Hematopoietic multipotent progenitor cell treated with erythropoietin and hydrocortisone succinate and interleukin-3 and kit ligand, for 17 days (in vitro differentiated cells): ENCODE data around the gene EEF1G.
"Not testable (repeated sequence)": the region's sequence is repeated elsewhere in the genome, so short reads cannot be mapped to it uniquely, and the experiment has no call there.

Experiments used
- DNase-seq: peaks from one replicate; pipeline ENCODE4 v3.0.0-alpha.2; 2015; ENCODE audit warnings: low spot score

Gene EEF1G

GRCh38 chr11:62573592-62574362, at the start of gene EEF1G:
TSS of gene EEF1G (minus strand) at chr11:62573891. CDS start at chr11:62573842, 49 bp downstream.
- peak; percentile 98 for DNase-seq

- DNase-seq: no peak
Measured at GRCh38 chr11:62622476-62623089, 48.9 kb upstream of the EEF1G start.

GRCh38 chr11:62621567-62622470, 48.1 kb upstream of the EEF1G start, which contains the start of gene B3GAT3:
TSS of gene B3GAT3 (minus strand) at chr11:62621986. CDS start at chr11:62621947, 39 bp downstream.
- DNase-seq: peak; percentile 92

GRCh38 chr11:62621027-62621566, 47.4 kb upstream of the EEF1G start:
- DNase-seq: no peak

- not testable (repeated sequence) for DNase-seq
Measured at GRCh38 chr11:62616957-62617356, 43.3 kb upstream of the EEF1G start.

GRCh38 chr11:62615521-62615920, 41.8 kb upstream of the EEF1G start:
- DNase-seq: no peak

- peak; percentile 68 for DNase-seq
Measured at GRCh38 chr11:62614275-62614674, 40.6 kb upstream of the EEF1G start.

GRCh38 chr11:62613291-62613778, 39.6 kb upstream of the EEF1G start:
- DNase-seq: no peak

- DNase-seq: peak; percentile 75
Measured at GRCh38 chr11:62612366-62613290, 38.9 kb upstream of the EEF1G start, which contains the start of the genes EML3 and ROM1. TSS of gene EML3 (minus strand) at chr11:62612775. CDS start at chr11:62612457, 318 bp downstream. TSS of gene ROM1 (plus strand) at chr11:62613257. CDS start at chr11:62613282, 25 bp downstream.

- no peak for DNase-seq
Measured at GRCh38 chr11:62611705-62612365, 38.1 kb upstream of the EEF1G start.

GRCh38 chr11:62610814-62611704, 37.4 kb upstream of the EEF1G start:
- no peak for DNase-seq

GRCh38 chr11:62610403-62610802, 36.7 kb upstream of the EEF1G start:
- no peak for DNase-seq

- no peak for DNase-seq
Measured at GRCh38 chr11:62608776-62609175, 35.1 kb upstream of the EEF1G start.

GRCh38 chr11:62607714-62608113, 34.0 kb upstream of the EEF1G start:
- DNase-seq: no peak

- no peak for DNase-seq
Measured at GRCh38 chr11:62605902-62606301, 32.2 kb upstream of the EEF1G start.

GRCh38 chr11:62605467-62605866, 31.8 kb upstream of the EEF1G start:
- DNase-seq: no peak

- no peak for DNase-seq
Measured at GRCh38 chr11:62604460-62605120, 30.9 kb upstream of the EEF1G start.

- DNase-seq: no peak
Measured at GRCh38 chr11:62603776-62604299, 30.1 kb upstream of the EEF1G start.
